Uterus (tissue), 2 donors: Measurements from ENCODE around the gene TMEM218.

Experiments
- CTCF ChIP-seq, 4 experiments: fragments of 200-600 bp in 2 of 4; fragments of 450-650 bp in 2 of 4; sonication (generic) in 2 of 4; IDR thresholded peaks; one replicate each; pipeline ENCODE4 v1.5.1; 2016 to 2019; ENCODE audit warnings: antibody characterized with exemption in 4 of 4, mild to moderate bottlenecking in 2 of 4, moderate library complexity in 1 of 4
- POLR2A ChIP-seq, 2 donors: fragments of 450-650 bp; IDR thresholded peaks; one replicate each; pipeline ENCODE4 v1.6.1; 2016; ENCODE audit warnings: antibody characterized with exemption in 2 of 2, mild to moderate bottlenecking in 1 of 2, moderate library complexity in 1 of 2

GRCh38 chr11:125140233-125140632, 28.8 kb upstream of the TMEM218 start:
- TF ChIP-seq POLR2A (IDR thresholded peaks at IDR 0.05) (no peak), CTCF (IDR thresholded peaks at IDR 0.05) (no peak)
